ENCODE results near the gene ATP6V1C2. TPM values are rescaled to one million over a fixed set of nuclear protein-coding genes. Genes with fewer than 3 reads are reported as not detected.

The ATP6V1C2 gene
- polyA plus RNA-seq, 1 donor, result 1.7 TPM

DNA sequence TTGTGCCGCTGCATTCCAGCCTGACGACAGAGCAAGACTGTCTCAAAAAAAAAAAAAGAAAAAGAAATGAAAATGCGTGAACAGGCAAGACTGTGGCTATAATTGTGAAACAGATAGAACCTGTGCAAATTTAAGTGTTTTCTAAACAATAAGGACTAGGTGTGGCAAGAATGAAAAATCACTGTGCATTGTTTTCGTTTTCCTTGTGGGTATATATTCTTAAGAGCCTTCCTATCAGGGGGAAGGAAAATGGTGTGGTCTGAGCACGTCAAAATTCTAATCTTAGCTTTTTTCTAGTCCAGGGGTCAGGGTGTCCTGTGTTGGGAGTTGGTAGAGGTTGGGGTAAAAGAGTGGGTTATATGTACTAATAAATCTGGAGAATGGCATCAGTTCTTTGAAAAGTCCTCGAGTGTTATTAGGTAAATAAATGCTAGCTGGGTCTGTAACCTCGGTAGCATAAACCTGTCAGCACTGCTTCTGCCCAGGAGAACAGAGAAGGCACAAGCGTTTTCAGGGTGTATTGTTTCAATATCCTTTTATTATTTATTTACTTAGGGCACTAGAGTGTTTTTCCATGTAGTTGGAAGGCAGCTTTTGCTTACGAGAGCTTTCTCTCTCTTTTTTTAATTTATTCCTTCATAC is 11.6 kb downstream of the ATP6V1C2 start:
- no peak for DNase-seq

DNA sequence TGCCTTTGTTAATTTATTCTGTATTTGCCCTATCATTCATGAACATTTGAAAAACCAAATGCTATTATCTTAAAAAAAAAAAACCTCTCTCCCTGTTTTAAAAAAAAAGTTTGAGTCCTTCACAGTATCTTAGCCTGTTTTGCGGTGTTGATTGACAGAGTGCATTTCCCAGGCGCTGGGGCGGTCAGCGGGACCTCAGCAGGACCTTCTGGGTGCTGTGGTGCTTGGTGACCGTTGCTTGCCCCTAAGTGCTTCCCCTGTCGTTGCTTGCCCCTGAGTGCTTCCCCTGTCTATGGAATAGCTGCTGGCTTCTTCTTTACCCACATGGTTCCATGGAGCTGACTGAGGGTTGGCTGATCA is 12.1 kb downstream of the ATP6V1C2 start:
- no peak for DNase-seq

- DNase-seq, result no peak
Measured at GRCh38 chr2:10733980-10734379, 12.6 kb downstream of the ATP6V1C2 start.

DNA sequence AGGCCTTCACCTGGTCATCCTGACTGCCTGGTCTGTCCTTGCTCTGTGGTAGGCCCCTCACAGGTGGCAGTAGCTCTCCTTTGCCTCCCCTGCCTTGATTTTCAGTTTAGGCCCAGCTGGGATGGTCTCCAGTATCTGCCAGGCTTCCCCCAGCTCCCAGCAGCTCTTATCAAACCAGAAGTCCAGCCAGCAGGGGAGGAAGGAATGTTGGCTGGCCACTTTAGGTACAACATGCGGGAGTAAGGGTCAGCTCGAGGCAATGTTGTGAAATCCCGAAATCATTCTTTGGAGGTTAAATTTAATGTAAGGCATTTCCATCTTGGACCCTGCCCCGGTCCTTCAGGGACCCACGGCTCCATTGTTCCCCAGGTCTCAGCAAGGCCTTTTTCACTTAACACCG is 16.8 kb downstream of the ATP6V1C2 start:
- no peak for DNase-seq

GRCh38 chr2:10740226-10740625 is 18.8 kb downstream of the ATP6V1C2 start:
- DNase-seq, result no peak

DNA sequence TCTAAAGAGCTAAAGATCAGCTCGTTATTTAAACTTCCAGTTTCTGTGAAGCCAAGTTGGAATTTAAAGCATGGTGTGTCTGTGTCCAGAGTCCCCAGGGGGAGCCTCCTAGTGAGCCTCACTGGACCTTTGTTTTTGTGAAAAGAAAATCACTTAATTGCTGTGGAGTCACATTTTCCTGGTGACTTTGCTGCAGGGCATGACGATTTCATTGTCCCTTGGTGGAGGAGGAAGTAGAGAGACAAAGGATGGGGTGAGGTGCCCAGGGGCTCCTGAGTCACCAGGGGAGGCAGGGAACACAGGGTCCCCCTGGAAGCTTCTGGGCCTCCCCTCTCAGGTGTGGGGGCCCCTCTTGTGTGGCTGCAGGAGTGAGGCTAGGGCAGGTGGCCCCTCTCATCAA is 19.7 kb downstream of the ATP6V1C2 start:
- no peak for DNase-seq

DNA sequence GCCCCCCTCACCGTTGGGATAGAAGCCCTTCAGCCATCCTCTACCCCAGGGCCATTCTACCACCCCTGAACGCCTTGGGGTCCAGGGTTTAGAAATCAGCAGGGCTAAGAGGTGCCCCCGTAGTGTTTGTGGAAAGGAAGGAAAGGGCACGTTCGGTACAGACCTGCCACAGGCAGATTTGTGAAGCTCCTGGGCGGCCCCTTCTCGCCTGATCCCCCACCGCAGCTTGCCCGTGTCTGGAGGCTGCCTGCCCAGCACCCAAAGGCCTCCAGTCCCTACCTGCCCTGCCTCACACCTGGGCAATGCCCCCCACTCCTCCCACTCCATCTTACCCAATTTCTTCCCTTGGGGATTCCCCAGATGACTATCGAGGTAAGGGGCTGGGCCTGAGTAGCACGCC is 21.2 kb downstream of the ATP6V1C2 start:
- DNase-seq, result no peak

DNA sequence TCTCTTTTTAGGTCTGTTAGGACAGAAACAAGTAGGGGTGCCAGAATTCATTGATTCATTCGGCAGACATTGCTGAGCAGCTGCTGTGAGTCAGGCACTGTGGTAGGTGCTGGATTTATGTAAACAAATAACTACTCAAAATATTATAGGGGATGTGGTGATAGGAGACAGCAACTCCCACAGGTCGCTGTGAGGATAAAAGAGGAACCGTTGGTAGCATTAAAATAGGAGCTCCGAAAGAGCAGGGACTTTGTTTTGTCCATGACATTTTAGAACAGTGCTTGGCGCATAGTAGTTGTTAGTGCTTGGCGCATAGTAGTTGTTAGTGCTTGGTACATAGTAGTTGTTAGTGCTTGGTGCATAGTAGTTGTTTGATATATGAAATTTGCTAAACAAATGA is 29.2 kb downstream of the ATP6V1C2 start:
- DNase-seq, result no peak

DNA sequence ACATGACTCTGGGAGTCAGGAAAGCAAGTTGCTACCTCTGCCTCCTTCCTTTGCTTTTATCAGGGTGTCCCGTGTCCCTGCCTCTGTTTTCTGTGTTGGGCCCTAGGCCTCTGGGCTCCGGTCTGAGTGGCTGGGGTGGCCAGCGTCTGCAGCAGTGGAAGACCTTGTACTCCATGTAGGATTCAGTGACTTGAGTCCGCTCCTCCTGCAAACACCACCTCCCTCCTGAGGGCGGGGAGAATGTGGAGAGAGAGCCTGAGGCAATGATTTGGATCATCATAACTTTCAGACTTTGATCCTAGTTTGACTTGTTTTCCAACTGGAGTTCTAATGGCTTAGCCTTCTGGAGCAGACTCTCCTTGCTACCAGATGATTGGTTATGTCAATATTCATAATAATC is 30.8 kb downstream of the ATP6V1C2 start:
- no peak for DNase-seq

DNA sequence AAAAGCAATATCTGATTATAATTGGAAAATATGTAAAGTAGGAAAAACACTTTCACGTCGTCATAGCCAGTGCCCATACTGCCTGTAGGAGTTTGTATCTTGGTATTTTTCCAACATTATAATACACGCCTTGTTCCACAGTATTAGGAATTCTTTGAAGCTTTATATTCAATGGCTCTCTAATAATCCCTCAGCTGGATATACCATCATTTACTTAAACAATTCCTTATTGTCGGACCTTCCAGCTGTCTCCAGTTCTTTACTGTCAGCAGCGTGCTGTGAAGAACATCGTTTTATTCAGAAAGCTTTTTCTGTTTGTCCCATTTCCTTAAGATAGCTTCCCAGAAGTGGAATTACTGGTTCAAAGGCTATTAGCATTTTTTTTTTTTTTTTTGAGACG is 31.7 kb downstream of the ATP6V1C2 start:
- DNase-seq, result no peak

DNA sequence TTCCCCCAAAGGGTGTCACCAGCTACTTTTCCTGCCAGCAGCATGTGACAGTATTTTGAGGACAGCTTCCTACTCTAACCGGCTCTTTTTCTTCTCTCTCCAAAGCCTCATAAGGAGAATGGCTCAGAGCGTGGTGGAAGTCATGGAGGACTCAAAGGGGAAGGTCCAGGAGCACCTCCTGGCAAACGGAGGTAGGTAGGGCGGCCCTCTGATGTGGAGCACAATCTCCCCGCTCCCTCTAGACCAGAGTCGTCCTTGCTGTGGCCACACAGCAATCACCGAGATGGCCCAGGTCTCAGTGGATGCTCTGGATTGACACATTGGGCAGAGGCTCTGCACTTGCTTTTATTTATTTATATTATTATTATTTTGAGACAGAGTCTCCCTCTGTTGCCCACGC is 32.4 kb downstream of the ATP6V1C2 start:
- no peak for DNase-seq

DNA sequence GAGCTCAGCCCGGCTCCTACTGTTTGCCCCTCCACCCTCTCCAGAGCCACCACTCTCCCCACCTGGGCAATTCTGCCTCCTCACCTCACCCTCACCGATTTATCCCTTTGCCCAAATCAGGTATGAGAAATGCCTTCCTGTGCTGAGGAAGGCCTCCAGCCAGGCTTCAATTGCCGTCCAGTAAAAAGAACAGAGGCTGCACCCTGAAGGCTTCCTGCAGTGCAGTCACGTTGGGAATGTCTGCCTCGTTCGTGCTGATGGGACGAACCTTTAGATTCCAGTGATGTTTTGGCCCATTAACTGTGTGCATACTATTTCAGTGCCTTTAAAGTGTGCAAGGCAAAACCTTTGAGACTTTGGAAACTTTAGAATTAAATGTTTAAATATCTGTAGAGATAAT is 34.2 kb downstream of the ATP6V1C2 start:
- DNase-seq, result no peak

GRCh38 chr2:10757814-10758286 is 36.4 kb downstream of the ATP6V1C2 start:
- no peak for DNase-seq

DNA sequence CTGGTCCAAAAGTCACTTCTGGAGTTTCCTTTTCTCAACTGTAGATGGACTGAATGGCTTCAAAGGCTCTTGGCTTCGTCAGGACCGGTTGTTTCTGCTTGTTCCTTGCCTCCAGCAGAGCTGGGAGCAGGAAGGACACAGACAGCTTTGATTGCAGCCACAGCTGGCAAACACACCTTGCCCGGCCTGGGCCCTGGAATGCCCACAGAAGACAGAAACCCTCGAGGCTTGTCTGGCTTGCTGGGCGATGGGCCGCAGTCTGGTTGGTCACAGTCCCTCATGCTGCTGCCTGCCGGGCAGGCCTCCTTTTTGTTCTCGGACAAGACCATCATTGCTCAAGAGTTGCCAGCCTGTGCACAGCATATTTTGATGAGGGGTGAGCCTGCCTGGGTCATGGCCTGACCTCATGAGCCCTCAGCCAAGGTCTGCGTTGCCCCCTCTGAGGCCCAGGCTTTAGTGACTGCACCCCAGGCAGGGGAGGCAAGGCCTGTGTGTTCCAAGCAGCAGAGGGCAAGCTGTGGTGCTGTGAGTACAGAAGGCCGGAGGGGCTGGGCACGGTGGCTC is 37.8 kb downstream of the ATP6V1C2 start:
- no peak for DNase-seq

DNA sequence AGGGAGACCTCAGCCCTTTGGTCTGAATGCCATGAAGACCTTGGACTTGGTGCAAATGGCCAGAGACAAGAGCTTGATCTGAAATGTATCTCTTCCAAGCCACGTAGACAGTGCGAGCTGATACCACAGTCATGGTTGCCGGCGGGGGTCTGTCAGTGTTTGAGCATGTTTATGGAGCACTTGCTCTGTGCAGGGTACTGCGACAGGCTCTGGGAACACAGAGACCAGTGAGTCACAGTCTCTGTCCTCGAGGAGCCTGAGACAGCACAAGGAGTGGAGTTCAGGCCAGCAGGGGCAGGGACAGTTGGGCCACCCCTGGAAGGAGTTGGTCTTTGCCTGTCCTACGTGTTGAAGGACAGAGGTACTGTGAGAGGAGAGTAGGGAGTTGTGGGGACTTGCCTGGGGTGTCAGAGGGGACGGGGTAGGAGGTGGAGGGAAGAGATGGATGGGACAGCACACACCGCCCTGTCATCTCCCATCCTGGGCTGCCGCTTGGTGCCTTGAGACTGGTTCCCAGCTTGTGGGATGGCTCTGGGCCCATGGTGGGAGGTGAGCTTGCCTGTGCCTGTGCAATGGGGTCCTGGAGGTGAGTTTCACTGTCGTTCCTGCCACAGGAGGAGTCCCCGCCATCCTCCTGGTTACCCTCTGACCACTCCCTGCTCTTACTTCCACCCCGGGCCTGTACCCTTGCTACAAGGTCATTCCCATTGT is 39.5 kb downstream of the ATP6V1C2 start:
- no peak for DNase-seq

- no peak for DNase-seq
Measured at GRCh38 chr2:10761591-10761990, 40.2 kb downstream of the ATP6V1C2 start.

DNA sequence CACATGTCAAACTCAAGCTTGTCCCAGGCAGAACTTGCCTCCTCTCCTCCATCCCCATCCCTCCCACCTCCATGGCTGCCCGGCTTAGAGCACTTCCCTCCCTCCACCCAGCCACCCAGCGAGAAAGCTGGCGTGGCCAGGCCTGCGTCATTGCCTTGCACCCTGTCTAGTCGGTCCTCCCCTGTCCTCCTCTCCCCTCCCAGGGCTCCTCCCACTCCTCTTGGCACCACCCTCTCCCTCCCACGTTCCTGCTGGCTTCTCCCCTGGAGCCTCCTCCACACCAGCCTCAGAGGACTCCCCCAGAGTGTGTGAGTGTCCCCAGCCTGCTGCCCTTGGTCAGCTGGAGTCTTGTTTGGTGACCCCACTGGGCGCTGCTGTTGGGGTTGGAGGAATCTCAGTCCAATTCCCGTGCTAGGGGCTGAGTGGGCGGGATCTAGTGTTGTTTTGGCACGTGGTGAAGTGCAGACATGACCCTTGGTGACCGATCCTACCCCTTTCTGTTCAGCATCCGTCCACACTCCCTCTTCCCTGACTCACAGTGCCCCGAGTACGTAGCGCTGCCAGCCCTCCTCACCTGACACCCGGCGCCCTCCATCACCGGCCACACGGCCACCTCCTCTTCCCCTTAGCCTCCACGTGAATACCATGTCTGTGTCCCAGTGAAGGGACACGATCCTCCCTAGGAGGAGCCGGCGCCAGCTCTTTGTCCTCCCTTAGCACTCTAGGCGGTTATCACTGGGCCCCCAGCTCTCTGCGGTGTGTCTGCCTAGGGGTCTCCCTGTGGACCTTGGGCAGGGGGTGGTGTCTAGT is 41.4 kb downstream of the ATP6V1C2 start:
- no peak for DNase-seq

- no peak for DNase-seq
Measured at GRCh38 chr2:10763461-10763800, 42.0 kb downstream of the ATP6V1C2 start.

DNA sequence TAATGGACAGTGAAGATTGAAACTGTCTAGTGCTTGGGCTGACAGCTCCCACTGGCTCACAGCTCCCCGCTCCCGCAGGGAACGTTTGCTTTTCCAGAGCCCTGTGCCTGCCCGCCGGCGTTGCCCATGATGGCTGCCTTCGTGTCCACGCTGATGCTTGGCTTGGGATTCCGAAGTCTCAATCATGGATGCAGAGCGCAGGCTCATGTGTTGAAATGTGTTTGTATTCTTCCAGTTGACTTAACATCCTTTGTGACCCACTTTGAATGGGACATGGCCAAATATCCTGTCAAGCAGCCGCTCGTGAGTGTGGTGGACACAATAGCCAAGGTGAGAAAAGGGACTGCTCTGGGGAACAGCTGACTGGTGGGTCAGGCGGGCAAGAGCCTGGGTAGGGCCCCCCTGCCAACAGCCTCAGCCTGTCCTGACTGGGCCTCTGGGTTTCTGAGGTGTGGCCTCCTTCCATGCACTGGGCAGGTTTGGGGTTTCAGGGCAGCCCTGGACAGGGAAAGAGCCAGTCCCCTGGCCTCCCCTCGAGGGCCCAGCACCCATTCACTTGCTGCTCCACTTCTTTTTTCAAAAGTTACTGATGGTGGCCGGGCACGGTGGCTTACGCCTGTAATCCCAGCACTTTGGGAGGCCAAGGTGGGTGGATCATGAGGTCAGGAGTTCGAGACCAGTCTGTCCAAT is 42.8 kb downstream of the ATP6V1C2 start:
- DNase-seq, result no peak

GRCh38 chr2:10764896-10765295 is 43.5 kb downstream of the ATP6V1C2 start:
- DNase-seq, result no peak

DNA sequence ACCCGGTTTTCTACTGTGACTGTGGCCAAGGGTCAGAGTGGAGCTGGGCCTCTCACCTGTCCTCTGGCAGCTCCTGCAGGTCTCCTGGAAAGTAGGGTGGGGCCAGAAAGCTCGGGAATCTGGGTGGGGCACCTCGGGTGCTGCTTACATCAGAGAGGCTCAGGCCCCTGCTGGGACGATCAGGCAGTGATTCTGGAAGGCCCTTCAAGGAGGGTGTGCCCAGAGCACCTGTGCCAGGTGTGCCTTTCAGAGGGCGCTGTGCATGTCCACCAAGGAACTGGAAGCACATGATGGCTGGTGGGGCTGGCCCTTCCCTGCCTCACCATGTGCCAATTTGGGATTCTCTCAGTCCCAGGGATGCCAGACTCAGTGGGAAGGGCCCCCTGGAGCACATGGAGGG is 44.0 kb downstream of the ATP6V1C2 start:
- no peak for DNase-seq

DNA sequence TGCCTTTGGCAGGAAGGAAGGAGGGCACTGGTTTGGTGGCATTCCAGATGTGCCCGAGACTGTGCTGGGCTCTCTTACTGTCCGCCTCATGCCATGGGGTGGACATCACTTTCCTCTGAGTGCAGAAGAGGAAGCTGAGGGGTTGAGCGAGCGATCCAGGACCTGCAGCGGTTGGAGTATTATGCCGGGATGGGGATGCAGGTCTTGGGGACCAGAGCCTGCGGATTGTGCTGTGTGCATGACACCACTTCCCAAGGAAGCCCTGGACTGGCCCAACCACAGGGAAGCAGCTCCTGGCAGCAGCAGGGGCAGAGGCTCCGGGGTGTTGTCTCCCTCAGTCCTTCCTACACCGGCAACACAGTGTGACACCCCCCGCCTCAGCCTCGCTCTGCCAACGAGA is 44.5 kb downstream of the ATP6V1C2 start:
- no peak for DNase-seq

DNA sequence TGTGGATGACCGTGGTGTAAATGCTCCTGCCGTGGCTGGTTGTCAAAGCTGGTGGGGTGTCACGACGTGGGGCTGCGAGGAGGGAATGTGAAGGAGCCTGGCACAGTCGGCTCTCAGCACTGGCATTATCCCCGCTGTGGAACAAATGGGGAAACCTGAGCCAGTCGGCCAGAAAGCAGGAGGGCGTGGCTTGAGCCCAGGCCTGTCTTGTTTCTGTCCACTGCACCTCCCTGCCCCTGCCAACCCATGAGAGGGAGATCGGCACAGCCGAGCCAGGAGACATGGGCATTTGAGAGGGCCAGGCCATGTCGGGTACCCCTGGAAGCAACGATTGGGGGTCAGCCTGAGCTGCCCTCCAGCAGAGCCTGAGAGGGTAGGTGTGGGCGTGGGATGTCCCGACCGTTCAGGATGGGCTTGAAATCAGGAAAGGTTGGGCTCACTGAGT is 46.7 kb downstream of the ATP6V1C2 start:
- DNase-seq, result no peak
